Stimulated activated CD4-positive, alpha-beta T cell treated with anti-CD3 and anti-CD28 coated beads, TNF-alpha, amount 100 ng/mL, for 1 hour (primary cell): ENCODE data around the gene NMUR2.

Source experiments
- DNase-seq, 3 donors: peaks; one replicate each; pipeline ENCODE4 v3.0.0-alpha.2; 2020; ENCODE audit warnings: low read depth in 3 of 3, low spot score in 1 of 3

Gene NMUR2

GRCh38 chr5:152405145-152405544, at the start of gene NMUR2:
TSS of gene NMUR2 (minus strand) at chr5:152405279. CDS start at chr5:152405113, 166 bp downstream.
- no peak for DNase-seq

GRCh38 chr5:152443935-152444334, 38.9 kb upstream of the NMUR2 start:
- no peak for DNase-seq

GRCh38 chr5:152439791-152440190, 34.7 kb upstream of the NMUR2 start:
- DNase-seq = no peak

- no peak for DNase-seq
Measured at GRCh38 chr5:152437866-152438265, 32.8 kb upstream of the NMUR2 start.

GRCh38 chr5:152427721-152428120, 22.6 kb upstream of the NMUR2 start:
- DNase-seq = no peak

- no peak for DNase-seq
Measured at GRCh38 chr5:152425083-152425482, 20.0 kb upstream of the NMUR2 start.

- no peak for DNase-seq
Measured at GRCh38 chr5:152424501-152424900, 19.4 kb upstream of the NMUR2 start.

- no peak for DNase-seq
Measured at GRCh38 chr5:152422081-152422480, 17.0 kb upstream of the NMUR2 start.

GRCh38 chr5:152412129-152412528, 7.0 kb upstream of the NMUR2 start:
- no peak for DNase-seq

GRCh38 chr5:152406082-152406481, 1.0 kb upstream of the NMUR2 start:
- DNase-seq = no peak

GRCh38 chr5:152404494-152404893, 585 bp downstream of the NMUR2 start:
- no peak for DNase-seq

GRCh38 chr5:152403046-152403445, 2.0 kb downstream of the NMUR2 start:
- no peak for DNase-seq

- no peak for DNase-seq
Measured at GRCh38 chr5:152400846-152401245, 4.2 kb downstream of the NMUR2 start.

GRCh38 chr5:152397581-152397980, 7.5 kb downstream of the NMUR2 start:
- DNase-seq = no peak

GRCh38 chr5:152393441-152393840, 11.6 kb downstream of the NMUR2 start:
- DNase-seq = no peak

GRCh38 chr5:152389208-152389849, 15.8 kb downstream of the NMUR2 start:
- DNase-seq = no peak

GRCh38 chr5:152388610-152389009, 16.5 kb downstream of the NMUR2 start:
- no peak for DNase-seq

GRCh38 chr5:152380415-152381123, 24.5 kb downstream of the NMUR2 start:
- DNase-seq = no peak

- no peak for DNase-seq
Measured at GRCh38 chr5:152379331-152379730, 25.7 kb downstream of the NMUR2 start.

GRCh38 chr5:152378730-152379129, 26.3 kb downstream of the NMUR2 start:
- no peak for DNase-seq

GRCh38 chr5:152376886-152377285, 28.2 kb downstream of the NMUR2 start:
- DNase-seq = no peak

- DNase-seq = no peak
Measured at GRCh38 chr5:152374711-152375275, 30.3 kb downstream of the NMUR2 start.

- DNase-seq = no peak
Measured at GRCh38 chr5:152372875-152373274, 32.2 kb downstream of the NMUR2 start.
